ENCODE data around the gene RNF213.

The RNF213 gene

GRCh38 chr17:80389011-80389995, 128.7 kb downstream of the RNF213 start:
- H3K4me3 ChIP-seq (ENCODE audit: low read depth, low read length), result no peak overlapping the region
- no peak for DNase-seq (ENCODE audit: low read depth)
- TF ChIP-seq CTCF (IDR thresholded peaks at IDR 0.05; ENCODE audit: insufficient read depth, low read depth, low read length, missing control alignments), result no peak

GRCh38 chr17:80393241-80393890, 132.7 kb downstream of the RNF213 start:
- no peak for DNase-seq (ENCODE audit: low read depth)
- H3K4me3 ChIP-seq (ENCODE audit: low read depth, low read length), result no peak overlapping the region
- TF ChIP-seq CTCF (IDR thresholded peaks at IDR 0.05; ENCODE audit: insufficient read depth, low read depth, low read length, missing control alignments), result no peak

GRCh38 chr17:80393961-80394360, 133.3 kb downstream of the RNF213 start:
- no peak for DNase-seq (ENCODE audit: low read depth)
- no peak for TF ChIP-seq CTCF (IDR thresholded peaks at IDR 0.05; ENCODE audit: insufficient read depth, low read depth, low read length, missing control alignments)
- H3K4me3 ChIP-seq (ENCODE audit: low read depth, low read length), result no peak overlapping the region

- H3K4me3 ChIP-seq (ENCODE audit: low read depth, low read length), result no peak overlapping the region
- DNase-seq (ENCODE audit: low read depth), result no peak
- no peak for TF ChIP-seq CTCF (IDR thresholded peaks at IDR 0.05; ENCODE audit: insufficient read depth, low read depth, low read length, missing control alignments)
Measured at GRCh38 chr17:80394629-80395216, 134.1 kb downstream of the RNF213 start.

- no peak overlapping the region for H3K4me3 ChIP-seq (ENCODE audit: low read depth, low read length)
- DNase-seq (ENCODE audit: low read depth), result no peak
- TF ChIP-seq CTCF (IDR thresholded peaks at IDR 0.05; ENCODE audit: insufficient read depth, low read depth, low read length, missing control alignments), result no peak
Measured at GRCh38 chr17:80395402-80396151, 134.9 kb downstream of the RNF213 start.

All from GM12865 (cell line).